Astrocyte of the spinal cord (primary cell): ENCODE data around the gene CBLB.
"Not testable (repeated sequence)": the region's sequence is repeated elsewhere in the genome, so short reads cannot be mapped to it uniquely, and the experiment has no call there.

ENCODE experiments used
- DNase-seq: peaks from one replicate; pipeline ENCODE4 v3.0.0; 2011; ENCODE audit warnings: low read depth, low spot score
- H3K4me3 ChIP-seq: 2 replicates; pipeline ENCODE4 v1.5.1; 2011; ENCODE audit warnings: low read depth, mild to moderate bottlenecking, low read length, moderate library complexity
- CTCF ChIP-seq: IDR thresholded peaks from 2 replicates; pipeline ENCODE4 v1.5.1; 2012; ENCODE audit warnings: low read depth, mild to moderate bottlenecking, low read length, inconsistent platforms
- in situ Hi-C: cut with HindIII; loops from 2 replicates; pipeline ENCODE4 v1.10.0; 2017; ENCODE audit warnings: low sequenced_read_pairs

Gene CBLB

GRCh38 chr3:105822171-105823123 is 46.4 kb downstream of the CBLB start:
- H3K4me3 ChIP-seq, result no peak overlapping the region
- no peak for TF ChIP-seq CTCF
- in situ Hi-C loops, result no loop called here

GRCh38 chr3:105821433-105821832 is 47.4 kb downstream of the CBLB start:
- TF ChIP-seq CTCF, result no peak
- in situ Hi-C loops, result no loop called here
- no peak overlapping the region for H3K4me3 ChIP-seq
- no peak for DNase-seq

More at GRCh38 chr3:105822171-105823123, 46.4 kb downstream of the CBLB start:
- DNase-seq, result no peak

- in situ Hi-C loops, result no loop called here
- H3K4me3 ChIP-seq, result no peak overlapping the region
- DNase-seq, result no peak
- TF ChIP-seq CTCF, result no peak
Measured at GRCh38 chr3:105816833-105817232, 52.0 kb downstream of the CBLB start.

GRCh38 chr3:105815331-105815730 is 53.5 kb downstream of the CBLB start:
- H3K4me3 ChIP-seq, DNase-seq, in situ Hi-C loops: not testable (repeated sequence)

- H3K4me3 ChIP-seq, result no peak overlapping the region
- in situ Hi-C loops, result no loop called here
- TF ChIP-seq CTCF, result no peak
- no peak for DNase-seq
Measured at GRCh38 chr3:105813710-105814109, 55.1 kb downstream of the CBLB start.

- no peak overlapping the region for H3K4me3 ChIP-seq
- in situ Hi-C loops, result no loop called here
- DNase-seq, result no peak
- no peak for TF ChIP-seq CTCF
Measured at GRCh38 chr3:105812194-105812586, 56.6 kb downstream of the CBLB start.

GRCh38 chr3:105811518-105812193 is 57.2 kb downstream of the CBLB start:
- H3K4me3 ChIP-seq, result no peak overlapping the region
- no peak for DNase-seq
- in situ Hi-C loops, result no loop called here
- TF ChIP-seq CTCF, result no peak
